GM23338 (cell line): Measurements from ENCODE around the gene NUTM1. TPM values are rescaled to one million over a fixed set of nuclear protein-coding genes. Genes with fewer than 3 reads are reported as not detected.
A peak's percentile ranks its signal among the peaks of the same experiment; 100 is the strongest.

Experiments used
- ATAC-seq: fragments of 200-7000 bp; cut with Tn5 transposase; 3 replicates; pipeline ENCODE4 v1.9.1; 2020
- DNase-seq: peaks from one replicate; pipeline ENCODE4 v3.0.0-alpha.2; 2015; ENCODE audit warnings: low spot score
- H2AFZ ChIP-seq: fragments of 200-600 bp; sonication (generic); 2 replicates; pipeline ENCODE4 v1.8.0; 2016; ENCODE audit warnings: antibody characterized with exemption, mild to moderate bottlenecking, moderate library complexity
- H3F3A ChIP-seq: fragments of 200-600 bp; sonication (generic); replicated peaks from 2 replicates; pipeline ENCODE4 v1.8.0; 2017; ENCODE audit warnings: antibody characterized with exemption, mixed run types, low read depth
- H3K27ac ChIP-seq: fragments of 200-600 bp; sonication (generic); 2 replicates; pipeline ENCODE4 v1.6.1; 2016; ENCODE audit warnings: low read depth
- H3K27me3 ChIP-seq: fragments of 200-600 bp; sonication (generic); 2 replicates; pipeline ENCODE4 v1.8.0; 2016; ENCODE audit warnings: mild to moderate bottlenecking, mixed run types, moderate library complexity; ENCODE audit not compliant: insufficient read depth
- H3K36me3 ChIP-seq: fragments of 200-600 bp; sonication (generic); 2 replicates; pipeline ENCODE4 v1.8.0; 2016; ENCODE audit warnings: mild to moderate bottlenecking; ENCODE audit not compliant: insufficient read depth
- H3K4me1 ChIP-seq: fragments of 200-600 bp; sonication (generic); 2 replicates; pipeline ENCODE4 v1.8.0; 2016; ENCODE audit warnings: mild to moderate bottlenecking, moderate library complexity; ENCODE audit not compliant: insufficient read depth
- H3K4me2 ChIP-seq: fragments of 200-600 bp; sonication (generic); 2 replicates; pipeline ENCODE4 v1.7.1; 2017; ENCODE audit warnings: mixed run types
- H3K4me3 ChIP-seq: fragments of 200-600 bp; sonication (generic); 2 replicates; pipeline ENCODE4 v1.6.1; 2016; ENCODE audit warnings: mixed run types
- H3K79me2 ChIP-seq: fragments of 200-600 bp; sonication (generic); replicated peaks from 2 replicates; pipeline ENCODE4 v1.8.0; 2017; ENCODE audit warnings: mild to moderate bottlenecking; ENCODE audit not compliant: insufficient read depth
- H3K9me2 ChIP-seq: fragments of 200-600 bp; sonication (generic); 2 replicates; pipeline ENCODE4 v1.8.0; 2017; ENCODE audit not compliant: insufficient read depth
- H4K20me1 ChIP-seq: fragments of 200-600 bp; sonication (generic); replicated peaks from 2 replicates; pipeline ENCODE4 v1.8.0; 2017; ENCODE audit warnings: mild to moderate bottlenecking; ENCODE audit not compliant: insufficient read depth
- H3K27ac Mint-ChIP-seq: 2 replicates; pipeline ENCODE4 v1.8.0; 2020; ENCODE audit warnings: inconsistent platforms, mild to moderate bottlenecking, moderate library complexity, mixed read lengths
- H3K27me3 Mint-ChIP-seq: 3 replicates; pipeline ENCODE4 v1.8.0; 2022; ENCODE audit warnings: low read depth, mild to moderate bottlenecking, moderate library complexity, mixed read lengths, inconsistent platforms; ENCODE audit not compliant: insufficient read depth, poor library complexity
- H3K36me3 Mint-ChIP-seq: 3 replicates; pipeline ENCODE4 v1.8.0; 2021; ENCODE audit warnings: low read depth, mild to moderate bottlenecking, inconsistent platforms, moderate library complexity, mixed read lengths
- H3K4me1 Mint-ChIP-seq: 3 replicates; pipeline ENCODE4 v1.8.0; 2020; ENCODE audit warnings: mild to moderate bottlenecking, inconsistent platforms, mixed read lengths
- H3K4me3 Mint-ChIP-seq: 3 replicates; pipeline ENCODE4 v1.8.0; 2021; ENCODE audit warnings: moderate library complexity, mild to moderate bottlenecking, inconsistent platforms, mixed read lengths
- H3K9me3 Mint-ChIP-seq: 3 replicates; pipeline ENCODE4 v1.8.0; 2020; ENCODE audit warnings: moderate library complexity, mild to moderate bottlenecking, inconsistent platforms, mixed read lengths
- CREB1 ChIP-seq: fragments of 250-450 bp; sonication (Bioruptor Pico); IDR thresholded peaks from 2 replicates; pipeline ENCODE4 v1.5.0; 2020; ENCODE audit warnings: low read depth, mild to moderate bottlenecking, moderate library complexity
- EZH2 ChIP-seq: fragments of 200-600 bp; sonication (generic); IDR thresholded peaks from one replicate; pipeline ENCODE4 v1.8.0; 2017; ENCODE audit warnings: antibody characterized with exemption, mild to moderate bottlenecking, low read depth; ENCODE audit not compliant: unreplicated experiment
- EZH2phosphoT487 ChIP-seq: fragments of 200-600 bp; sonication (generic); IDR thresholded peaks from one replicate; pipeline ENCODE4 v1.8.1; 2018; ENCODE audit warnings: antibody characterized with exemption; ENCODE audit not compliant: unreplicated experiment
- JUNB ChIP-seq: IDR thresholded peaks from one replicate; pipeline ENCODE4 v1.6.1; 2016; ENCODE audit warnings: antibody characterized with exemption; ENCODE audit not compliant: unreplicated experiment
- POLR2AphosphoS5 ChIP-seq: IDR thresholded peaks from 2 replicates; pipeline ENCODE4 v1.6.1; 2016; ENCODE audit warnings: antibody characterized with exemption, low read depth
- REST ChIP-seq: IDR thresholded peaks from one replicate; pipeline ENCODE4 v1.6.1; 2018; ENCODE audit warnings: antibody characterized with exemption; ENCODE audit not compliant: unreplicated experiment
- STAT1 ChIP-seq: IDR thresholded peaks from one replicate; pipeline ENCODE4 v1.6.1; 2016; ENCODE audit warnings: antibody characterized with exemption; ENCODE audit not compliant: unreplicated experiment
- ZNF114 ChIP-seq: fragments of 250-450 bp; sonication (Bioruptor Pico); IDR thresholded peaks from 2 replicates; pipeline ENCODE4 v1.5.0; 2020; ENCODE audit warnings: mild to moderate bottlenecking, moderate library complexity
- ZNF331 ChIP-seq: fragments of 250-450 bp; sonication (Bioruptor Pico); IDR thresholded peaks from 2 replicates; pipeline ENCODE4 v1.5.0; 2020; ENCODE audit warnings: low read depth, mild to moderate bottlenecking, moderate library complexity
- ZNF462 ChIP-seq: fragments of 250-450 bp; sonication (Bioruptor Pico); IDR thresholded peaks from 2 replicates; pipeline ENCODE4 v1.5.0; 2020; ENCODE audit warnings: mild to moderate bottlenecking, moderate library complexity
- long read RNA-seq: library from polyadenylated mRNA; unstranded; transcript quantifications from one replicate; pipeline ENCODE4 v2.0.0, GENCODE V29; 2020; ENCODE audit not compliant: unreplicated experiment
- polyA plus RNA-seq: library from polyadenylated mRNA; unstranded; fragments of >200 nt; fragmentation: Nextera tagmentation; extraction: Ambion mirVana; gene quantifications from 2 replicates; pipeline ENCODE4 v1.2.1, GENCODE V29; 2016
- total RNA-seq: library from RNA; depleted of rRNA; stranded (reverse); fragments of >200 nt; shearing (Covaris generic); gene quantifications from 2 replicates; pipeline ENCODE4 v1.2.3, GENCODE V29; 2014; rRNA removed
- TF ChIP-seq, protein P1 (sequence below), 2 experiments: fragments of 200-600 bp in 1 of 2; sonication (generic) in 1 of 2; conservative IDR thresholded peaks; 2 replicates each; pipeline versions ENCODE4 v1.5.1 to v1.6.1; 2016 to 2017; ENCODE audit warnings: antibody characterized with exemption in 2 of 2, low read depth in 2 of 2, mild to moderate bottlenecking in 2 of 2, moderate library complexity in 1 of 2
- TF ChIP-seq, protein P2 (sequence below): IDR thresholded peaks from 2 replicates; pipeline ENCODE4 v1.6.1; 2016; ENCODE audit warnings: antibody characterized with exemption

NUTM1 gene
- total RNA-seq (1.0 and 1.2 TPM in 2 replicates), polyA plus RNA-seq (0.16 and 0.40 TPM in 2 replicates)
- long read RNA-seq, partial matches to known transcripts = 0 of 1 reads
- long read RNA-seq, other reads (novel, unspliced or antisense) = 1 of 1 reads

DNA sequence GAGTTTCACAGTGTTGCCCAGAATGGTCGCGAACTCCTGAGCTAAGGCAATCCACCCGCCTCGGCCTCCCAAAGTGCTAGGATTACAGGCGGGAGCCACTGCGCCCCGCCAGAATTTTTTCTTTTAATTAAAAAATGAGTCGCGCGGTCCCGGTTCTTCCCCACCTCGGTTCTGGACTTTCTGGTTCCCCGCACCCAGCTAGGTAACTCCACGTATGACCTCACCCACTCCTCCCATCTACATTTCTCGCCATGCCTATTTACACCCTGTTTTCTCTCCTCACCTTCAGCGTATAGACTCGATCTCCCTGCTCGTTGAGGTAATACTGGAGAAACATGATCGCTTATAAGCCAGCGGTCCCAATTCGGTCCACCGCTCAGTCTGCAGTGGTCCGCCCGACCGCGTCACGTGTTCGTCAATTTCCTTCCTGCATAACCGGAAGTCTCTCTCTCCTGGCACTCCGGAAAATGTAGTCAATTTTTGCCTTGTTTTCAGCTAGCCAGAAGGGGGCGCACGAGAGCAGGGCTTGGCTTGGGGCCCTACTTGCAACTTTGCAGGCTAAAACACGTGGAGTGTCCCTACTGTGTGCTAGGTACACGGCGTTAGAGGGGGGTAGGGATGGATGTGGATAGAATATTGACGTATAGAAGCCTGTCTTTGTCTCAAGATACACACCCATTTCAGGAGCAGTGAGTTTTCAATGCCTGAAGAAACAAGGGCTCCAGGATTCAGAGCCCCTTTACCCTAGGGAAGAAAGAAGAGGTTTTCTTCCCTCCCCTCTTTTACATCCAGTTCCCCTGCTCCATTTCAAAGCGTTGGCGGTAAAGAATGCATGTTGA is at the start of gene NUTM1, which contains the start of gene NOP10:
NUTM1 (plus strand) TSS at position 579 of the 839 bp plus-strand sequence. CDS start 382 bp downstream, outside the sequence.
NOP10 (minus strand) TSS at position 400 of the 839 bp plus-strand sequence; CDS start at position 337, 63 bp downstream.
- DNase-seq (peak; percentile 95), ATAC-seq (peak; percentile 89)
- Mint-ChIP-seq H3K27me3 (peaks cover 9% of the 10 kb centered on the region), H3K27ac (peak within 1 kb of the TSS; percentile 81), H3K9me3 (peaks cover 4% of the 10 kb centered on the region; the same call in 2 of the 3 replicates), H3K36me3 (peaks cover 29% of the 10 kb centered on the region), H3K4me1 (peaks cover 14% of the 10 kb centered on the region; the same call in 2 of the 3 replicates), H3K4me3 (no peak within 1 kb of the TSS; the same call in 2 of the 3 replicates)
- H3K27ac ChIP-seq = peak within 1 kb of the TSS; percentile 94
- peak within 1 kb of the TSS; percentile 74 for H3K4me3 ChIP-seq
- peaks cover 12% of the 10 kb centered on the region; the same call in 1 of the 2 replicates for H3K4me1 ChIP-seq
- peaks cover 24% of the 10 kb centered on the region for H3K79me2 ChIP-seq
- H3K4me2 ChIP-seq = peak within 1 kb of the TSS; percentile 82
- no peaks in the 10 kb centered on the region for H3K9me2 ChIP-seq
- H2AFZ ChIP-seq = peak within 1 kb of the TSS; percentile 54; the same call in 1 of the 2 replicates
- H3F3A ChIP-seq = no peaks in the 10 kb centered on the region
- H4K20me1 ChIP-seq = peaks cover 4% of the 10 kb centered on the region; the same call in 1 of the 2 replicates
- H3K27me3 ChIP-seq = no peaks in the 10 kb centered on the region
- H3K36me3 ChIP-seq = peaks cover 7% of the 10 kb centered on the region
- no peak for TF ChIP-seq EZH2
- TF ChIP-seq ZNF462 (CRISPR knock-in tag) = no peak
- no peak for TF ChIP-seq STAT1
- peak; percentile 76 for TF ChIP-seq CREB1 (CRISPR knock-in tag)
- TF ChIP-seq, protein P1, sequence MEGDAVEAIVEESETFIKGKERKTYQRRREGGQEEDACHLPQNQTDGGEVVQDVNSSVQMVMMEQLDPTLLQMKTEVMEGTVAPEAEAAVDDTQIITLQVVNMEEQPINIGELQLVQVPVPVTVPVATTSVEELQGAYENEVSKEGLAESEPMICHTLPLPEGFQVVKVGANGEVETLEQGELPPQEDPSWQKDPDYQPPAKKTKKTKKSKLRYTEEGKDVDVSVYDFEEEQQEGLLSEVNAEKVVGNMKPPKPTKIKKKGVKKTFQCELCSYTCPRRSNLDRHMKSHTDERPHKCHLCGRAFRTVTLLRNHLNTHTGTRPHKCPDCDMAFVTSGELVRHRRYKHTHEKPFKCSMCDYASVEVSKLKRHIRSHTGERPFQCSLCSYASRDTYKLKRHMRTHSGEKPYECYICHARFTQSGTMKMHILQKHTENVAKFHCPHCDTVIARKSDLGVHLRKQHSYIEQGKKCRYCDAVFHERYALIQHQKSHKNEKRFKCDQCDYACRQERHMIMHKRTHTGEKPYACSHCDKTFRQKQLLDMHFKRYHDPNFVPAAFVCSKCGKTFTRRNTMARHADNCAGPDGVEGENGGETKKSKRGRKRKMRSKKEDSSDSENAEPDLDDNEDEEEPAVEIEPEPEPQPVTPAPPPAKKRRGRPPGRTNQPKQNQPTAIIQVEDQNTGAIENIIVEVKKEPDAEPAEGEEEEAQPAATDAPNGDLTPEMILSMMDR (conservative IDR thresholded peaks at IDR 0.05; ENCODE audit: low read depth in 2 of 2) = peak; percentile 95 to 97
- no peak for TF ChIP-seq JUNB
- peak; percentile 94 for TF ChIP-seq POLR2AphosphoS5
- TF ChIP-seq REST = no peak
- TF ChIP-seq, protein P2, sequence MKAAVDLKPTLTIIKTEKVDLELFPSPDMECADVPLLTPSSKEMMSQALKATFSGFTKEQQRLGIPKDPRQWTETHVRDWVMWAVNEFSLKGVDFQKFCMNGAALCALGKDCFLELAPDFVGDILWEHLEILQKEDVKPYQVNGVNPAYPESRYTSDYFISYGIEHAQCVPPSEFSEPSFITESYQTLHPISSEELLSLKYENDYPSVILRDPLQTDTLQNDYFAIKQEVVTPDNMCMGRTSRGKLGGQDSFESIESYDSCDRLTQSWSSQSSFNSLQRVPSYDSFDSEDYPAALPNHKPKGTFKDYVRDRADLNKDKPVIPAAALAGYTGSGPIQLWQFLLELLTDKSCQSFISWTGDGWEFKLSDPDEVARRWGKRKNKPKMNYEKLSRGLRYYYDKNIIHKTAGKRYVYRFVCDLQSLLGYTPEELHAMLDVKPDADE = peak; percentile 81
- no peak for TF ChIP-seq EZH2phosphoT487
- TF ChIP-seq ZNF331 (CRISPR knock-in tag) = no peak
- TF ChIP-seq ZNF114 = no peak
